B cell (primary cell): Measurements from ENCODE around the gene ZNF799. TPM values are rescaled to one million over a fixed set of nuclear protein-coding genes. Genes with fewer than 3 reads are reported as not detected.

ENCODE experiments used
- ATAC-seq: fragments of 200-7000 bp; cut with Tn5 transposase; one replicate; pipeline ENCODE4 v1.10.0; 2021; ENCODE audit warnings: low read depth, mild to moderate bottlenecking, moderate number of reproducible peaks, moderate library complexity
- CTCF ChIA-PET: fragments of 350-600 bp; sonication (Branson Sonifier 250); formaldehyde crosslinking; loops from one replicate; lab custom pipeline; 2021; ENCODE audit warnings: antibody characterized with exemption, inconsistent platforms; lab: Charles Lee
- POLR2A ChIA-PET: fragments of 350-600 bp; sonication (Branson Sonifier 250); formaldehyde crosslinking; loops from one replicate; lab custom pipeline; 2021; ENCODE audit warnings: antibody characterized with exemption; lab: Charles Lee
- DNase-seq: peaks from one replicate; pipeline ENCODE4 v3.0.0; 2013
- H2AFZ ChIP-seq: 2 replicates; pipeline ENCODE4 v1.6.1; 2012; ENCODE audit warnings: mild to moderate bottlenecking, low read depth, low read length; ENCODE audit not compliant: insufficient read depth, poor library complexity, severe bottlenecking
- H3K27ac ChIP-seq, 2 donors: 1 replicate in 1 of 2; 2 replicates in 1 of 2; pipeline ENCODE4 v1.5.1; 2012 to 2013; ENCODE audit warnings: low read length in 2 of 2, mild to moderate bottlenecking in 2 of 2, moderate library complexity in 1 of 2
- H3K27me3 ChIP-seq, 4 experiments: fragments of 200-600 bp in 1 of 4; sonication (generic) in 1 of 4; replicated peaks in 1 of 4; 1 replicate in 2 of 4; 2 replicates in 2 of 4; pipeline versions ENCODE4 v1.6.1 to v1.7.0; 2013 to 2016; ENCODE audit warnings: low read length in 3 of 4, mild to moderate bottlenecking in 2 of 4, mixed read lengths in 1 of 4, moderate library complexity in 1 of 4; ENCODE audit not compliant: insufficient read depth in 4 of 4, control insufficient read depth in 3 of 4; ENCODE audit errors: control extremely low read depth in 1 of 4
- H3K36me3 ChIP-seq, 2 experiments: replicated peaks in 1 of 2; 1 replicate in 1 of 2; 2 replicates in 1 of 2; pipeline versions ENCODE4 v1.6.1 to v1.7.1; 2013; ENCODE audit warnings: low read length in 1 of 2; ENCODE audit not compliant: insufficient read depth in 2 of 2, control insufficient read depth in 1 of 2; ENCODE audit errors: control extremely low read depth in 1 of 2, extremely low read depth in 1 of 2
- H3K4me1 ChIP-seq, 2 donors: fragments of 200-600 bp in 1 of 2; sonication (generic) in 1 of 2; 1 replicate in 1 of 2; 2 replicates in 1 of 2; pipeline versions ENCODE4 v1.5.1 to v1.6.1; 2013 to 2017; ENCODE audit warnings: low read length in 2 of 2; ENCODE audit not compliant: control insufficient read depth in 2 of 2, insufficient read depth in 2 of 2
- H3K4me2 ChIP-seq: replicated peaks from 2 replicates; pipeline ENCODE3; 2012; ENCODE audit warnings: mild to moderate bottlenecking, low read depth, low read length; ENCODE audit not compliant: poor library complexity, severe bottlenecking
- H3K4me3 ChIP-seq, 5 experiments: fragments of 200-600 bp in 1 of 5; sonication (generic) in 1 of 5; 1 replicate in 3 of 5; 2 replicates in 2 of 5; pipeline versions ENCODE4 v1.5.1 to v1.7.0; 2011 to 2016; ENCODE audit warnings: low read length in 4 of 5, mild to moderate bottlenecking in 4 of 5, low read depth in 2 of 5, control low read depth in 1 of 5, moderate library complexity in 1 of 5; ENCODE audit not compliant: insufficient read depth in 1 of 5; ENCODE audit errors: control extremely low read depth in 1 of 5, extremely low read depth in 1 of 5
- H3K79me2 ChIP-seq: fragments of 200-600 bp; sonication (generic); one replicate; pipeline ENCODE4 v1.6.0; 2016; ENCODE audit warnings: low read length; ENCODE audit not compliant: control insufficient read depth, insufficient read depth
- H3K9ac ChIP-seq: fragments of 200-600 bp; sonication (generic); 2 replicates; pipeline ENCODE4 v1.6.1; 2017; ENCODE audit warnings: mild to moderate bottlenecking, low read length, moderate library complexity
- H3K9me3 ChIP-seq, 3 donors: one replicate each; pipeline versions ENCODE4 v1.6.1 to v1.7.1; 2013; ENCODE audit warnings: low read length in 2 of 3; ENCODE audit not compliant: control insufficient read depth in 2 of 3, insufficient read depth in 1 of 3; ENCODE audit errors: control extremely low read depth in 1 of 3
- H4K20me1 ChIP-seq: 2 replicates; pipeline ENCODE4 v1.6.0; 2012; ENCODE audit warnings: mild to moderate bottlenecking, low read length; ENCODE audit not compliant: insufficient read depth, control insufficient read depth, poor library complexity, severe bottlenecking
- H3K27ac Mint-ChIP-seq: one replicate; pipeline ENCODE4 v1.8.0; 2021; ENCODE audit warnings: mixed read lengths
- H3K27me3 Mint-ChIP-seq: one replicate; pipeline ENCODE4 v1.8.0; 2021; ENCODE audit warnings: mixed read lengths
- H3K4me1 Mint-ChIP-seq: one replicate; pipeline ENCODE4 v1.8.0; 2021; ENCODE audit warnings: mixed read lengths
- H3K4me3 Mint-ChIP-seq: one replicate; pipeline ENCODE4 v1.8.0; 2021; ENCODE audit warnings: mixed read lengths
- H3K9me3 Mint-ChIP-seq: one replicate; pipeline ENCODE4 v1.8.0; 2022; ENCODE audit warnings: mixed read lengths; ENCODE audit not compliant: insufficient read depth
- CTCF ChIP-seq: fragments of 200-600 bp; IDR thresholded peaks from one replicate; pipeline ENCODE4 v1.8.0; 2022; ENCODE audit warnings: antibody characterized with exemption, mild to moderate bottlenecking
- EZH2 ChIP-seq: IDR thresholded peaks from 2 replicates; pipeline ENCODE4 v1.6.1; 2012; ENCODE audit warnings: borderline replicate concordance, low read depth, mild to moderate bottlenecking, moderate library complexity, low read length; ENCODE audit not compliant: insufficient read depth, poor library complexity, severe bottlenecking
- WGBS: methylation state at CpG from one replicate; pipeline ENCODE4 v1.1.5; 2013; ENCODE audit warnings: missing lambda C conversion rate; ENCODE audit not compliant: insufficient coverage; 5-methylcytosine and 5-hydroxymethylcytosine counted together
- intact Hi-C: fragments of 100-400 bp; cut with micrococcal nuclease; formaldehyde crosslinking; loops from one replicate; pipeline ENCODE4 v1.10.0; 2022
- polyA plus RNA-seq: library from polyadenylated mRNA; depleted of rRNA; stranded (reverse); fragments of >200 nt; gene quantifications from 2 replicates; pipeline ENCODE4 v1.2.3, GENCODE V29; 2012
- total RNA-seq, 2 donors: library from RNA; stranded (reverse); fragments of 120-200 nt in 1 of 2; gene quantifications; 1 replicate in 1 of 2; 2 replicates in 1 of 2; pipeline versions ENCODE4 v1.2.3 to v1.2.4, GENCODE V29; 2013 to 2022

Gene ZNF799
- total and polyA plus RNA-seq, 2 donors (not counting 1 experiment from before 2014, with no cell fraction given), result 3.7 to 10.5 TPM

DNA sequence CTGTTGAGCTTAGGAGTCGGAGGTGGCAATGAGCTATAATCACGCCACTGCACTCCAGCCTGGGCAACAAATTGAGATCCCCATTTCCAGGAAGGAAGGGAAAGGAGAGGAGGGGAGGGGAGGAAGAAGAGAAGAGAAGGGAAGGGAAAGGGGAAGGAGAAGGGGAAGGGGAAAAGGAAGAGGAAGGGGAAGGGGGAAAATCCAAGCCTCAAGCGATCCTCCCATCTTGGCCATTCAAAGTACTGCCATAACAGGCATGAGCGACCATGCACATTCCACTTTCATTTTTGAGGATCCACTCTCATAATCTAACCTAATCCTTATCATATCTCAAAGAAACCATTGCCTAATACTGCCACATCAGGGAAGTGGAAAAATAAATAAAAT is 24.8 kb upstream of the ZNF799 start:
- no peaks in the 10 kb centered on the region for H3K79me2 ChIP-seq
- POLR2A ChIA-PET, result interaction anchor here (0.6 kb wide), 1 partner anchor 306 kb away, joined by 3 read pairs; no protein-coding TSS in a partner anchor

More for the DNA sequence above, 24.8 kb upstream of the ZNF799 start:
- no peak overlapping the region for H2AFZ ChIP-seq
- H3K4me2 ChIP-seq, result no peak overlapping the region
- DNase-seq (no peak), ATAC-seq (no peak)
- no peak overlapping the region for H3K27ac Mint-ChIP-seq
- H3K9ac ChIP-seq, result no peak overlapping the region
- TF ChIP-seq CTCF (no peak), EZH2 (no peak)
- H3K9me3 ChIP-seq, result peaks cover 2 to 8% (median 6%) of the 10 kb centered on the region in 3 donors
- no peaks in the 10 kb centered on the region for H4K20me1 ChIP-seq
- no peaks in the 10 kb centered on the region for H3K4me1 ChIP-seq
- no peak overlapping the region for H3K27ac ChIP-seq
- no peaks in the 10 kb centered on the region for H3K27me3 Mint-ChIP-seq
- CTCF ChIA-PET, result no interaction called here
- intact Hi-C loops, result no loop called here
- H3K4me1 Mint-ChIP-seq, result peaks cover 2% of the 10 kb centered on the region
- H3K9me3 Mint-ChIP-seq, result peaks cover under 1% of the 10 kb centered on the region
- peaks cover 2 to 10% of the 10 kb centered on the region in 2 experiments for H3K36me3 ChIP-seq
- no peaks in the 10 kb centered on the region for H3K27me3 ChIP-seq
- no peak overlapping the region for H3K4me3 ChIP-seq
- 100% methylated on average over 2 of the region's 4 CpGs for WGBS
- no peak overlapping the region for H3K4me3 Mint-ChIP-seq
